ENCODE data around the gene PRKCH.

PRKCH gene

GRCh38 chr14:61321385-61322010 is at the start of gene PRKCH:
TSS of gene PRKCH (plus strand) at chr14:61321579. CDS start at chr14:61322102, 523 bp downstream.
- peak within 1 kb of the TSS; percentile 92 for H3K27ac Mint-ChIP-seq
- H3K4me1 Mint-ChIP-seq = peaks cover 7 to 12% of the 10 kb centered on the region in 2 donors
- ATAC-seq (replicated peaks) (peak; percentile 81 to 84), DNase-seq (peak; percentile 50)
- H3K4me3 Mint-ChIP-seq = peak within 1 kb of the TSS; percentile 89 to 90
- peaks cover 0 to 2% of the 10 kb centered on the region in 2 donors for H3K9me3 Mint-ChIP-seq
- H3K36me3 Mint-ChIP-seq = peaks cover 0 to 3% of the 10 kb centered on the region in 2 donors
- peaks cover 11% of the 10 kb centered on the region in 2 donors for H3K27me3 Mint-ChIP-seq

- peaks cover 37 to 46% of the 10 kb centered on the region in 2 donors for H3K27me3 Mint-ChIP-seq
- no peak overlapping the region for H3K4me3 Mint-ChIP-seq
- ATAC-seq (replicated peaks) (no peak), DNase-seq (no peak)
- peaks cover 10 to 19% of the 10 kb centered on the region in 2 donors for H3K4me1 Mint-ChIP-seq
- peaks cover 0 to 7% of the 10 kb centered on the region in 2 donors for H3K36me3 Mint-ChIP-seq
- H3K9me3 Mint-ChIP-seq = no peaks in the 10 kb centered on the region
- H3K27ac Mint-ChIP-seq = no peak overlapping the region
Measured at GRCh38 chr14:61277232-61277631, 44.1 kb upstream of the PRKCH start.

- DNase-seq (no peak), ATAC-seq (replicated peaks) (no peak)
- Mint-ChIP-seq H3K27ac (no peak overlapping the region), H3K9me3 (no peaks in the 10 kb centered on the region), H3K4me1 (peaks cover 10 to 19% of the 10 kb centered on the region in 2 donors), H3K4me3 (no peak overlapping the region), H3K27me3 (peaks cover 37 to 41% of the 10 kb centered on the region in 2 donors), H3K36me3 (peaks cover 0 to 7% of the 10 kb centered on the region in 2 donors)
Measured at GRCh38 chr14:61277784-61278183, 43.6 kb upstream of the PRKCH start.

- peaks cover 0 to 7% of the 10 kb centered on the region in 2 donors for H3K36me3 Mint-ChIP-seq
- no peak overlapping the region for H3K27ac Mint-ChIP-seq
- peaks cover 44% of the 10 kb centered on the region in 2 donors for H3K27me3 Mint-ChIP-seq
- DNase-seq (no peak), ATAC-seq (replicated peaks) (no peak)
- no peaks in the 10 kb centered on the region for H3K9me3 Mint-ChIP-seq
- H3K4me1 Mint-ChIP-seq = peaks cover 10 to 19% of the 10 kb centered on the region in 2 donors
- no peak overlapping the region for H3K4me3 Mint-ChIP-seq
Measured at GRCh38 chr14:61279082-61279481, 42.3 kb upstream of the PRKCH start.

- DNase-seq (no peak), ATAC-seq (replicated peaks) (peak; percentile 6 to 14)
- H3K4me1 Mint-ChIP-seq = peaks cover 10 to 19% of the 10 kb centered on the region in 2 donors
- H3K27ac Mint-ChIP-seq = peak overlapping the region; percentile 76
- H3K36me3 Mint-ChIP-seq = peaks cover 0 to 7% of the 10 kb centered on the region in 2 donors
- peak overlapping the region; percentile 80 to 82 for H3K4me3 Mint-ChIP-seq
- H3K9me3 Mint-ChIP-seq = no peaks in the 10 kb centered on the region
- H3K27me3 Mint-ChIP-seq = peaks cover 42% of the 10 kb centered on the region in 2 donors
Measured at GRCh38 chr14:61280092-61280525, 41.3 kb upstream of the PRKCH start.

- Mint-ChIP-seq H3K4me3 (peak overlapping the region; percentile 80 to 82), H3K4me1 (peaks cover 10 to 19% of the 10 kb centered on the region in 2 donors), H3K36me3 (peaks cover 0 to 7% of the 10 kb centered on the region in 2 donors), H3K27me3 (peaks cover 40 to 42% of the 10 kb centered on the region in 2 donors), H3K27ac (peak overlapping the region; percentile 65), H3K9me3 (no peaks in the 10 kb centered on the region)
- DNase-seq (peak; percentile 21), ATAC-seq (replicated peaks) (peak; percentile 78 to 80)
Measured at GRCh38 chr14:61280526-61281185, 40.7 kb upstream of the PRKCH start.

- ATAC-seq (replicated peaks) (no peak), DNase-seq (no peak)
- Mint-ChIP-seq H3K9me3 (no peaks in the 10 kb centered on the region), H3K4me1 (peaks cover 10 to 19% of the 10 kb centered on the region in 2 donors), H3K36me3 (peaks cover 0 to 7% of the 10 kb centered on the region in 2 donors), H3K27ac (peak within 1 kb of the TSS; percentile 76), H3K27me3 (peaks cover 38 to 42% of the 10 kb centered on the region in 2 donors), H3K4me3 (peak within 1 kb of the TSS; percentile 80 to 82)
Measured at GRCh38 chr14:61281186-61281947, 40.0 kb upstream of the PRKCH start, which contains the start of gene TMEM30B. TSS of gene TMEM30B (minus strand) at chr14:61281338. CDS start at chr14:61281147, 191 bp downstream.

GRCh38 chr14:61281948-61282275 is 39.5 kb upstream of the PRKCH start:
- H3K27me3 Mint-ChIP-seq = peaks cover 38 to 42% of the 10 kb centered on the region in 2 donors
- DNase-seq (no peak), ATAC-seq (replicated peaks) (no peak)
- no peaks in the 10 kb centered on the region for H3K9me3 Mint-ChIP-seq
- H3K4me1 Mint-ChIP-seq = peaks cover 10 to 19% of the 10 kb centered on the region in 2 donors
- no peak overlapping the region for H3K4me3 Mint-ChIP-seq
- peaks cover 0 to 7% of the 10 kb centered on the region in 2 donors for H3K36me3 Mint-ChIP-seq
- no peak overlapping the region for H3K27ac Mint-ChIP-seq

- H3K27me3 Mint-ChIP-seq = peaks cover 42 to 43% of the 10 kb centered on the region in 2 donors
- no peak overlapping the region for H3K4me3 Mint-ChIP-seq
- peaks cover 0 to 7% of the 10 kb centered on the region in 2 donors for H3K36me3 Mint-ChIP-seq
- no peak overlapping the region for H3K27ac Mint-ChIP-seq
- ATAC-seq (replicated peaks) = no peak
- H3K9me3 Mint-ChIP-seq = no peaks in the 10 kb centered on the region
- DNase-seq = no peak
- H3K4me1 Mint-ChIP-seq = peaks cover 10 to 19% of the 10 kb centered on the region in 2 donors
Measured at GRCh38 chr14:61282746-61283145, 38.6 kb upstream of the PRKCH start.

- Mint-ChIP-seq H3K27ac (no peak overlapping the region), H3K4me3 (no peak overlapping the region), H3K36me3 (peaks cover 0 to 7% of the 10 kb centered on the region in 2 donors), H3K27me3 (peaks cover 39 to 40% of the 10 kb centered on the region in 2 donors), H3K9me3 (no peaks in the 10 kb centered on the region), H3K4me1 (peaks cover 10 to 19% of the 10 kb centered on the region in 2 donors)
- ATAC-seq (replicated peaks) (no peak), DNase-seq (no peak)
Measured at GRCh38 chr14:61284001-61284400, 37.4 kb upstream of the PRKCH start.

GRCh38 chr14:61285364-61285763 is 36.0 kb upstream of the PRKCH start:
- Mint-ChIP-seq H3K4me1 (peaks cover 7 to 9% of the 10 kb centered on the region in 2 donors), H3K4me3 (no peak overlapping the region), H3K36me3 (peaks cover 0 to 3% of the 10 kb centered on the region in 2 donors), H3K27ac (no peak overlapping the region), H3K27me3 (peaks cover 26 to 27% of the 10 kb centered on the region in 2 donors), H3K9me3 (no peaks in the 10 kb centered on the region)
- no peak for ATAC-seq (replicated peaks)
- DNase-seq = no peak

- no peak overlapping the region for H3K4me3 Mint-ChIP-seq
- H3K9me3 Mint-ChIP-seq = no peaks in the 10 kb centered on the region
Measured at GRCh38 chr14:61287196-61287595, 34.2 kb upstream of the PRKCH start.

GRCh38 chr14:61288228-61288627 is 33.2 kb upstream of the PRKCH start:
- no peaks in the 10 kb centered on the region for H3K9me3 Mint-ChIP-seq
- no peak overlapping the region for H3K4me3 Mint-ChIP-seq
- ATAC-seq (replicated peaks) = no peak
- no peak overlapping the region for H3K27ac Mint-ChIP-seq
- H3K4me1 Mint-ChIP-seq = no peaks in the 10 kb centered on the region
- no peak for DNase-seq
- H3K36me3 Mint-ChIP-seq = no peaks in the 10 kb centered on the region
- H3K27me3 Mint-ChIP-seq = peaks cover 11 to 16% of the 10 kb centered on the region in 2 donors

More at GRCh38 chr14:61287196-61287595, 34.2 kb upstream of the PRKCH start:
- Mint-ChIP-seq H3K36me3 (no peaks in the 10 kb centered on the region), H3K27ac (no peak overlapping the region), H3K27me3 (peaks cover 15 to 19% of the 10 kb centered on the region in 2 donors), H3K4me1 (no peaks in the 10 kb centered on the region)
- ATAC-seq (replicated peaks) (no peak), DNase-seq (no peak)

- Mint-ChIP-seq H3K4me3 (no peak overlapping the region), H3K27ac (no peak overlapping the region), H3K4me1 (no peaks in the 10 kb centered on the region), H3K36me3 (no peaks in the 10 kb centered on the region), H3K9me3 (no peaks in the 10 kb centered on the region), H3K27me3 (peaks cover 9 to 12% of the 10 kb centered on the region in 2 donors)
- no peak for ATAC-seq (replicated peaks)
- no peak for DNase-seq
Measured at GRCh38 chr14:61288720-61289119, 32.7 kb upstream of the PRKCH start.

Measured in stimulated activated naive B cell treated with anti-CD40 and anti-IgM and Interleukin-4, amounts not matched to agents 10 μg/mL and 1 μg/mL and 100 μg/mL, for 72 hours (primary cell).